Fibroblast of skin of scalp (primary cell): ENCODE measurements around the gene STK17A.

Experiments used
- DNase-seq: peaks from one replicate; pipeline ENCODE4 v3.0.0-alpha.2; 2013

Gene STK17A

GRCh38 chr7:43660141-43660540, 77.2 kb downstream of the STK17A start:
- DNase-seq = no peak

- no peak for DNase-seq
Measured at GRCh38 chr7:43664681-43665080, 81.8 kb downstream of the STK17A start.

DNA sequence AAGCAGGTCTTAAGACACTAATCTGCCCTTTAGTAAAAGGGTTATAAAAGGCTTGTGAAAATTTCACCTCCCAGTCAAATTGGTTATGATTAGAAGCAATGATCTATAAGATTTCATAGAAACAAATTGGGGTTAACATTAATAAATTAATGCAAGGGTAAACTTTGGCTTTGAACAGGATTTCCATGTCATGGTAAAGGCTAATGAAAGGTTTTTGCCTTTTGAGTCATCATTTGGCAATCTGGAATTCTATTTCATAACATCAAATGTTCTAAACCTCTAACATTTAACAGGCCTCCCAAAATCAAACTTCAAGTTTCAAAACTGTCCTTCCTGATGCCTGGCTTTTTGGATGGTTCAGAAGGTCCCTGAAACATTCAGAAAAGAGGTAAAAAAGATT, 84.0 kb downstream of the STK17A start:
- DNase-seq = peak; percentile 49

DNA sequence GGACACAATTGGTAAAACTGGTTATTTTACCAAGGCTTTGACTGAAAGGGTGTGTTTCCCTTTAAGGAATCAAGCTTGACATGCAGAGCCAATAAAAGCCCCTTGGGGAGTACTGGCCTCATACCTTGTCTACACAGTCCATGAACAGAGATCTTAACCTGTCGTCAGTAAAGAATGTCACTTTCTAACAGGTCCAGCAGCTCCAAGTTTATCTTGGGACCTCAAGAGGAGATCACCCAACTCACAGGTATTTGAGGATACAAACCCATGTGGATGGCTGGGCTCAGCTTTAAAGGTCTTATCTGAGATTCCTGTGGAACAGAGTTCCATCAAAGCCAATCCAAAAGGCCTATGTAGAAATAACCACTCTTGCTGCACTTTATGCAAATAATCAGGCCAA, 85.1 kb downstream of the STK17A start:
- DNase-seq = no peak

- no peak for DNase-seq
Measured at GRCh38 chr7:43669286-43670081, 86.6 kb downstream of the STK17A start.

DNA sequence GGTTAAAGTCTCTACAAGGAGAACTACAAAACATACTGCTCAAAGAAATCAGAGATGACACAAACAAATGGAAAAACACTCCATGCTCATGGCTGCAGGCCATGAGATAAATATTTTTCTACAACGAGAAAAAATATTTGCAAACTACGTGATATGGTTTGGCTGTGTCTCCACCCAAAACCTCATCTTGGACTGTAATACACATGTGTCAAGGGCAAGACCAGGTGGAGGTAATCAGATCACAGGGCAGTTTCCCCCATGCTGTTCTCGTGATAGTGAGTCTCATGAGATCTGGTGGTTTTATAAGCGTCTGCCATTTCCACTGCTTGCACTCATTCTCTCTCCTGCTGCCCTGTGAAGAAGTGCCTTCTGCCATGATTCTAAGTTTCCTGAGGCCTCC, 88.6 kb downstream of the STK17A start:
- no peak for DNase-seq

DNA sequence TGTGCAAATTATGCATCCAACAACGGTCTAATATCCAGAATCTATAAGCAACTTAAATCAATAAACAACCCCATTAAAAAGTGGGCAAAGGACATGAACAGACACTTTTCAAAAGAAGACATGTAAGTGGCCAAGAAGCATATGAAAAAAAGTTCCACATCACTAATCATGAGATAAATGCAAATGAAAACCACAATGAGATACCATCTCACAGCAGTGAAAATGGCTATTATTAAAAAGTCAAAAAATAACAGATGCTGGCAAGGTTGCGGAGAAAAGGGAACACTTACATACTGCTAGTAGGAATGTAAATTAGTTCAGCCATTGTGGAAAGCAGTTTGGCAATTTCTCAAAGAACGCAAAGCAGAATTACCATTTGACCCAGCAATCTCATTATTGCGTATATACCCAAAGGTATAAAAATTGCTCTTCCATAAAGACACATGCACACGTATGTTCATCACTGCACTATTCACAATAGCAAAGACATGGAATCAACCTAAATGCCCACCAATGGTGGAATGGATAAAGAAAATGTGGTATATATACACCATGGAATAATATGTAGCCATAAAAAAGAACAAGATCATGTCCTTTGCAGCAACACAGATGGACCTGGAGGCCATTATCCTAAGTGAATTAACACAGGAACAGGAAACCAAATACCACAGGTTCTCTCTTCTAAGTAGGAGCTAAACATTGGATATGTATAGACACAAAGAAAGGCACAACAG, 90.5 kb downstream of the STK17A start:
- DNase-seq = peak; percentile 54

DNA sequence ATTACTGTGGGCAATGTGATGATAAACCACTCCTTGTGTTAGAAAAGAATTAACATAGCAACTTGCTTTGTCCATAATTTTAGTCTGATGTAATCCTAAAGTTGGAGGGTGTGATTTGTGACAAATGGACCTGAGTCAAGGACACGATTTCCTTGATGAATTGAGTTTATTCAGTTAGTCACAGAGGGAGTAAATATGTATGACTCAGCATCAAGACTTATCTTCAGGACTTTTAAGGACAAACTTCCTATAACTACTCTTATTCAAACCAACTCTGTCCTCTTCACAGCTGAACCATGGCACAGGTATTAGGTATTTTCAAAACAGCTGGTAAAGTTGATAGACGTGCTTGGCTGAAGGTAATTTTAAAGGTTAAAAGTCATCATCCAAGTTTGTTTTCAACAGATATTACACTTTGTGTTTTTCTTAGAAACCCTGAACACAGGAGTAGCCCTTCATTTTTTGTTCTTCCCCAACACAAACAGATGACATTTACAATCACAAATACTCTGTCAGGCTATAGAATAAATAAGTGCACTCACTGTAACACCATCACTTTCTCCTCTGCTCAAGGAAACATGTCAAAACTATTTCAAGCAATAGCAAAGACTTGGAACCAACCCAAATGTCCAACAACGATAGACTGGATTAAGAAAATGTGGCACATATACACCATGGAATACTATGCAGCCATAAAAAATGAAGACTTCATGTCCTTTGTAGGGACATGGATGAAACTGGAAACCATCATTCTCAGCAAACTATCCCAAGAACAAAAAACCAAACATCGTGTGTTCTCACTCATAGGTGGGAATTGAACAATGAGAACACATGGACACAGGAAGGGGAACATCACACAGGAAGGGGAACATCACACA, 91.9 kb downstream of the STK17A start:
- peak; percentile 94 for DNase-seq
